Hindlimb muscle (tissue), 1 donor: ENCODE measurements around the gene MINK1. TPM values are rescaled to one million over a fixed set of nuclear protein-coding genes. Genes with fewer than 3 reads are reported as not detected.

Experiments
- DNase-seq: peaks from one replicate; pipeline ENCODE4 v3.0.0-alpha.2; 2013
- polyA plus RNA-seq: library from polyadenylated mRNA; unstranded; fragments of 120-200 nt; gene quantifications from one replicate; pipeline ENCODE4 v1.2.1, GENCODE V29; 2013; ENCODE audit not compliant: insufficient read length

Gene MINK1
- polyA plus RNA-seq = 28.3 TPM

DNA sequence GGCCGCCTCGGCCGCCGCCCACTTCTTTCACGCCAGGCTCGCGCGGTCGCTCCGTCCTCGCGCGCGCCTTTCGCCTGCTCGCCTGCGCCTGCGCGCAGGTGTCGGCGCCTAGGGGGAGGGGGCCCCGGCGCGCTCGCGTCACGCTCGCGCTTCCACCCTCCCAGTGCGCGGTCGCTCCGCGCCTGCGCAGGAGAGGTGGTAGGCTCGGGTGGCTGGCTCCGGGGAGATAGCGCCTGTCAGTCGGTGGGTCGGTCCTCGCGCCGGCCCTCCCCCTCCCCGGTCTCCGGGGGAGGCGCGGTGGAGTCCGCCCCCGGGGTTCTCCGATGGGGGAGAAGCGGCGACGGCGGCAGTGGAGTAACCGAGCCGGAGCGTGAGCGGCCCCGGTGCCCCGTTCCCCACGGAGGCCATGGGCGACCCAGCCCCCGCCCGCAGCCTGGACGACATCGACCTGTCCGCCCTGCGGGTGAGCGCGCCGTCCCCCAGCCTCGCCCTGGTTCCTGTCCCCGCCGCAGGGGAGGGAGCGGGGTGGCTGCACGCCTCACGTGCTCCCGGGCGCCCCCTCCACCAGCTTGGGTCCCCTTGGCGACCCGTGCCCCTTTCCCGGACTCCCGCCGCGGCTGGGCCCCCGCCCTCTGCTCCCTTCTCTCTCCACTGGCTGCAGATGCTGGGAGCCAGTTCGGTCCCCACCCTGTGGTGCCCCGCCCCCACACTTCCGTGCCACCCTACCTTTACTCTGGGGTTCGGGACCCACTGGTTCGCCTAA is at the start of gene MINK1:
Gene MINK1, plus strand, starts transcription at position 163 of the 763 bp plus-strand sequence. Its CDS starts 244 bp downstream, at position 407.
- DNase-seq = peak; percentile 99

- DNase-seq = no peak
Observed at GRCh38 chr17:4785311-4786105, 47.6 kb upstream of the MINK1 start.

DNA sequence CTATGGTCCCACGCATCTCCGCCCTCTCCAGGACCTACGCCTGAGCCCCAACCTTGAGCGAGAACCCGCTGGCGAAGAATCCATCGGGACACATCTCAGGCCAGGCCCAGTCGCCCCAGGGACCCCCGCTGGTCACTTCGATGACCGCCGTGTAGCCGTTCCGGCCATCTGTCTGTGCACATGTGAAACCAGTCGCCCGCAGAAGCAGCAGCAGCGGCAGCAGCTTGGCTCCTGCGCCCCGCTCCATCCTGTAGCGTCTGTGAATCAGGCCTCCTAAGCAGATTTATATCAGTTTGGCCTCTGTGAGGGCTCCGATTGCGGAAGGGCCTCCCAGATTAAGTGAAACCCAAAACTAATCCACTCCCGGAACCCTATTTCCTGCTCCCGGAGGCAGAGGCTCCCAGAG is 47.0 kb upstream of the MINK1 start, which contains the start of gene VMO1:
Gene VMO1, minus strand, starts transcription at position 259 of the 406 bp plus-strand sequence. Its CDS starts 12 bp downstream, at position 247.
- no peak for DNase-seq

DNA sequence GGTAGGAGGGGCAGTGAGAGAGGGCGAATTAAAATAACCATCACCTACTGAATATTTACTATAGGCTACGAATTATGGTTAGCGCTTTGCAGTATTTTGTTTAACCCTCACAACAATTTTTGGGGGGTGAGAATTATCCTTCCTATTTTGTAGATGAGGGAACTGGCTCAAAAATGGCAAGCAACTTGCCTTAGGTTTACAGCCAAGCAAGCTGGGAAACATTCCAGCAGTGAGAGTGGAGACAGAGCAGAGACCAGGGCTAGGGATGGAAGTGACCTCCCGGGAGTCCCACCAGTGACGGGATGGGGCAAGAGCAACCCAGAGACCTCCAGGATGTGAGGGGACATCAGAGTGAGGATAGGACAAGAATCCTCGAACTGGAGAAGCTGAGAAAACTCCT is 46.6 kb upstream of the MINK1 start:
- DNase-seq = no peak

DNA sequence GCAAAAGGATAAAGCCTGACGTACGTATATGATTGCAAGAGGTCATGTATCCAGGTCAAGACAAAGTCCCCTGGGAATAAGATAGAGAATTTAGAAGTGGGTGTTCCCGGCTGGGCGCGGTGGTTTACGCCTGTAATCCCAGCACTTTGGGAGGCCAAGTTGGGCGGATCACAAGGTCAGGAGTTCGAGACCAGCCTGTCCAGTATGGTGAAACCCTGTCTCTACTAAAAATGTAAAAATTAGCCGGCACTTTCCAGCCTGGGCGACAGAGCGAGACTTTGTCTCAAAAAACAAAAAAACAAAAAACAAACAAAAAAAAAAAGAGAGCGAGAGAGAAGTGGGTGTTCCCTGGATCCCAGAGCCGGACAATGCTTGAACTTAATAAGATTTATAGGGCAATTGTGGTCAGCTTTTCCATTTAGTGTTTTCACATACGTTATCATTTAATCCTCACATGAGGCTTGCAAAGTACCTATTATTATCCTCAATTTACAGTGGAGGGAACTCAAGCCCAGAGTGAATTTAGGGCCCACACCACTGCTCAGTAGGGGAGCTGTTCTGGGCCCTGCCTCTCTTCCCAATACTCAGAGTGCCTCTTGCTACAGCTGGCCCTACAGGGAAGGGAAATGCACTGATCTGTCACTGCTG is 44.9 kb upstream of the MINK1 start:
- DNase-seq = no peak

DNA sequence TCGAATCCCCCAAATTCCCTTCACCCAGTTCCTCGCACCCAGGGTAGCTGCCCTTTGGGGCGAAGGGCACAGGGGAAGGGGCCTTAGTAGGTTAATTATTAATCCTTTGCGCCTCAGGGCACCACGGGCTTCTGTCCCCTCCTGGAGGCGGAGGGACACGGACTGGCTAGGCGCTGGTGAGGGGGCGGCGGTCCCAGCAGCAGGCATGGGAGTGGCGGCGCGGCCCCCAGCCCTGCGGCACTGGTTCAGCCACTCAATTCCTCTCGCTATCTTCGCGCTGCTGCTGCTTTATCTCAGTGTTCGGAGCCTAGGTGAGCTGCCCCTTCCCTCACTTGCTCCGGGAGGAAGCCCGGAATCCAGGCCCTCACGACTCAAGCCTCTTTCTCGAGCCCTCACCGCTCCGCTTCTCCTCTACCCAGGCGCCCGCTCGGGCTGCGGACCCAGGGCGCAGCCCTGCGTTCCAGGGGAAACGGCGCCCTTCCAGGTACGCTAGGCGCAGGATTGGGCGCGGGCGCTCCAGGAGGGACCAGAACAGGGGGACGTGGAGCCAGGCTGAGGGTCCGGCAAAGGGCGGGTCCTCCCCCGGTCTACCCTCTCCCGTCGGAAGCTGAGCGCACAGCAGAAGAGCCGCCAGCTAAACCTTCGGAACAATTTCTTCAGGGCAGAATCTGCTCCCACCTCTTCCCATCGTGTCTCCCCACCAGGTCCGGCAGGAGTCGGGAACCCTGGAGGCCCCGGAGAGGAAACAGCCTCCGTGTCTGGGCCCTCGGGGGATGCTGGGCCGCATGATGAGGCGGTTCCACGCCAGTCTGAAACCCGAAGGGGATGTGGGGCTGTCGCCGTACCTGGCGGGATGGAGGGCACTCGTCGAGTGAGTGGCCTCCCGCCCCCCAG is 44.1 kb upstream of the MINK1 start, which contains the start of gene GLTPD2:
Gene GLTPD2, plus strand, starts transcription at position 158 of the 894 bp plus-strand sequence. Its CDS starts 48 bp downstream, at position 206.
- no peak for DNase-seq

GRCh38 chr17:4789701-4789950 is 43.5 kb upstream of the MINK1 start:
- no peak for DNase-seq

DNA sequence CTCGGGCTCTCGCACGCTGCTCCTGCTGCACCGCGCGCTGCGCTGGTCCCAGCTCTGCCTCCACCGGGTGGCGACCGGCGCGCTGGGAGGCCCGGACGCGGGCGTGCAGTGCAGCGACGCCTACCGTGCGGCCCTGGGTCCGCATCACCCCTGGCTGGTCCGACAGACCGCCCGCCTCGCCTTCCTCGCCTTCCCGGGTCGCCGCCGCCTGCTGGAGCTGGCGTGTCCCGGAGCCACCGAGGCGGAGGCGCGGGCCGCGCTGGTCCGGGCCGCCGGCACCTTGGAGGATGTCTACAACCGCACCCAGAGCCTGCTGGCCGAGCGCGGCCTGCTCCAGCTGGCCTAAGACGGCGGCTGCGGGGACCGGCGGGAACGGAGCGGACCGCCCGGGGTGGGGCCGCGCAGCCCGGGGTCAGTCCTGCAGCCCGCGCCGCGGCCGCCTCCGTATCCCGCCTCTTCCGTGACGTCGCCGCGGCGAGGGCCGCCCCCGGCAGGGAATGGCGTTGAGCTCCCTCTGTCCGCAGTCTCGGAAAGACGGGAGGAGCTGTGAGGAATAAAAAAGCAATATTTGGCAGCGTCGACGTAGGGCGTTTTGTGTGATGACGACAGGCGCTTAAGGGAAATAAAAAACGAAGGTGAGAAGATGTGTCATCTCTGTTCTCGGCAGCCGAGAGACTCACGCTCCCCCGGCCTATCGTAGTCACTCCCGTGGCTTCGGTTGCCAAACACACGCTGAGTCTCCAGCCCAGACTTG is 43.0 kb upstream of the MINK1 start:
- peak; percentile 92 for DNase-seq

- DNase-seq = no peak
Observed at GRCh38 chr17:4790705-4791088, 42.4 kb upstream of the MINK1 start.

DNA sequence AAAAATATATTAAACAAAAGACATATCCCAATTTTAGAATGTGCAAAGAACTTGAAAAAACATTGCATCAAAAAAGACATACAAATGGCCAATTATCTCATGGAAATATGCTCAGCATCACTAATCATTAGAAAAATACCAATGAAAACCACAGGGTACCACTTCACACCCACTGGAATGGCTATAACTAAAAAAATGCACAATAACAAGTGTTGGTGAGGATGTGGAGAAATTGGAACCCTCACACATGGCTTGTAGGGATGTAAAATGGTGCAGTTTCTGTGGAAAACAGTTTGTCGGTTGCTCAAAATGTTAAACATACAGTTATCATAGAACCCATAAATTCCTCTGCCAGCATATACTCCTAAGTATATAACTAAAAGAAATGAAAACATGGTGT is 38.0 kb upstream of the MINK1 start:
- no peak for DNase-seq

DNA sequence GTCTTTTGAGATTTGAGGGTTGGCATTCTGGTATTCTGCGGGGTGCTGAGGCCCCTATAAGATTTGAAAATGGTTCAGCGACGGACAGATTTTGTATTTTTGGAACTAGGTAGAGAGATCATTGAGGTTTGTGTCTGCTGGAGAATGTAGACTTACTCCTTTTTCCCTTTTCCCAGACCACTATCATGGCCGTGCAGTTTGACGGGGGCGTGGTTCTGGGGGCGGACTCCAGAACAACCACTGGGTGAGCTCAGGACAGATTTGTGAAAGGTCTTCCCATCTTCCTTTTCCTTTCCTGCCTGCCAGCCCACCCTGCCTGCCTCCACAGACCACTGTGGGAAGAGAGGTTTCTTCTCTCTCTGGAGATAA is 36.6 kb upstream of the MINK1 start:
- DNase-seq = no peak

GRCh38 chr17:4800462-4801196 is 32.5 kb upstream of the MINK1 start:
- DNase-seq = no peak

- DNase-seq = no peak
Observed at GRCh38 chr17:4802228-4802627, 30.9 kb upstream of the MINK1 start, which contains the start of gene C17orf114. Gene C17orf114 (minus strand): TSS chr17:4802328.

DNA sequence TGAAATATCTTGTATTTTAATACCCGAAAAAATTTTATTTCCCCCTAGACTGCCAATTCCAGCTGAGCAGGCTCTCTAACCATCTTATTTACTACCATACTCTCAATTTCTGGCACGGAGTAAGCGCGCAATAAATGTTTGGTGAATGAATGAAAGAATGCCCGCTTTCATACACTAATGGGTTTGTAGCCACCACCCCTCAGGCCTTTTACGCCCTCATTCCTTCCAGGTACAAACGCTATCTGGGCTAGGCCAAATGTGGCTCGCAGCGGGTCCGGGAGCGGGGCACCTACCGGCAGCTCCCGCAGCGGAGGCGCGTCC is 26.7 kb upstream of the MINK1 start:
- DNase-seq = no peak

DNA sequence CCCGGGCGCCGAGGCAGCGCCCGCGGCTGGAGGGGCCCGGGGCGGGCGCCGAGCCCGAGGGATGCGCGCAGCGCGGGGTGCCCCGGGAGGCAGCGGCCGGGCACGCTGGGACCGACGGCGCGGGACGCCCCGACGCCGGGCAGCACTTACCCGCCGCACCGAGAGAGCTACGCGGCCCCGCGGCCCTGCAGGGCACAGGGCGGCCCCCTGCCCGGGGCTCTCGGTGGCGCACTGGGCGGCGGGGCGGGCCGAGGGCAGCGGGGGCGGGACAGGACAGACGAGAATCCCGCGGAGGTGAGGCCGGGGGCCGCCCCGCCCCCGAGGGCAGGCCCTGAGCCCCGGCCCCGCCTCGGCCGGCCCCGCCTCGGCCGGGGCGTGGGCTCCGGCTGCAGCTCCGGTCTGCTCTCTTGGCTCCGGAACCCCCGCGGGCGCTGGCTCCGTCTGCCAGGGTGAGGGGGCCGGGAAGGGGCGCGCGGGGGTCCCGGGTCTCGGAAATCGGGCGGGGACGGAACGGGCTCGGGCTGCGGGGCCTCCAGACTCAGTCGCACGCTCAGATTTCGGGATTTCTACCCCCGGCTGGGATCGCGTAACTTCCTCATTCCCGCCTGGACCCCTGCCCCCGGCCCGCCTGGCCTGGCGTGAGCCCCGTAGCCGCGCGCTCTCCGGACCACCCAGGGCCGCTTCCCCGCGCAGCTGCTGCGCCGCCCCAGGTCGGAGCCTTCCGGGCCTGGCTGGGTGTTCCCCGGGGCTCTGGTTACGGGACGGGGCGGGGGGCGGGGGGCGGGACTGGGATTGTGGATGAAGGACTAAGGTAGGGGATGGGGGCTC is 26.1 kb upstream of the MINK1 start, which contains the start of gene PLD2:
Gene PLD2, plus strand, starts transcription at position 376 of the 828 bp plus-strand sequence. CDS start 621 bp downstream, outside the sequence.
- DNase-seq = peak; percentile 90

- peak; percentile 17 for DNase-seq
Observed at GRCh38 chr17:4807605-4808377, 25.3 kb upstream of the MINK1 start.

DNA sequence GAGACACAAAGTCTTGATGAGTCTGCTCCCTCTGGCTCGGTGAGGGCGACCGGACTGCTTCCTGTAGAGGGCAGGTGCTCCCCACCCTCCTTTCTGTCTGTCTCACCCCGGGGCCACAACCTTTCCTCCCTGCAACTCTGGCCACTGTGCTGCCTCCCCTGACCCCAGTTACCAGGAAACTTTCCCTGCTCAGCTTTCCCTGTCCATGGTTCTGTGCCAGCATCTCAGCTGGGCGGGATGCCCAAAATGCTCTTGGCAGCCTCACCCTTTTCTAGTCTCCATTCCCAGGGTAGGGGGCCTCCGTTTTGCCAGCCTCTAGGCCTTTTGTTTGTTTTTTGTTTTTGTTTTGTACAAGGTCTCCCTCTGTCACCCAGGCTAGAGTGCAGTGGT is 24.8 kb upstream of the MINK1 start:
- peak; percentile 62 for DNase-seq

DNA sequence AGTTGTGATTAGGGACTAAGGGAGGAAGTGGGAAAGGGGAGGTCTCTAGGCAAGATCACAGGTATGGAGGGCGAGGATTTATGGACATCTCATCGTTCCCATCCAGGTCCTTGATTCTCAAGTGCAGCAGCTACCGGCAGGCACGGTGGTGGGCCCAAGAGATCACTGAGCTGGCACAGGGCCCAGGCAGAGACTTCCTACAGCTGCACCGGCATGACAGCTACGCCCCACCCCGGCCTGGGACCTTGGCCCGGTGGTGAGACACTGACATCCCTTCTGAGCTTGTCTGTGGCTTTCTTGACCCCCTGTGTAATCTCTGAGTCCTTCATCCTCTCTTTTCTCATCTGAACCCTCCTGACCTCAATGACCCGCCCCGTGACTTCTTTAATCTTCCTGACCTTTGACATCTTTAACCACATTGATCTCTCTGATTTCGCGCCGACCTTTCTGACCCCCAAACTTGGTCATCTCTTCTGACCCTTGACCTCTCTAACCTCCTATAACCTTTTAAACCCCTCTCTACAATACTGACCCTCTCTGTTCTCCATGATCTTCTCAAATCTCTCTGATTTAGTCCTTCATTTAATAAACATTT is 22.3 kb upstream of the MINK1 start:
- no peak for DNase-seq

- DNase-seq = no peak
Observed at GRCh38 chr17:4811471-4811870, 21.7 kb upstream of the MINK1 start.
